K562 (cell line): ENCODE results near the gene PRPF38A. TPM values are rescaled to one million over a fixed set of nuclear protein-coding genes. Genes with fewer than 3 reads are reported as not detected.

Experiments
- FIP1L1 ChIP-seq: fragments of 200-400 bp; formaldehyde crosslinking; IDR thresholded peaks from 2 replicates; pipeline ENCODE4 v1.6.1; 2018; ENCODE audit warnings: mild to moderate bottlenecking, low read depth, low read length; ENCODE audit not compliant: poor library complexity, severe bottlenecking
- GATAD2B ChIP-seq: fragments of 450-650 bp; IDR thresholded peaks from 2 replicates; pipeline ENCODE4 v1.6.1; 2017; ENCODE audit warnings: mild to moderate bottlenecking, borderline replicate concordance
- MITF ChIP-seq: IDR thresholded peaks from 2 replicates; pipeline ENCODE4 v1.6.1; 2014; ENCODE audit warnings: antibody characterized with exemption
- MYBL2 ChIP-seq, 2 experiments: fragments of 450-650 bp in 1 of 2; sonication (generic) in 1 of 2; formaldehyde crosslinking in 1 of 2; IDR thresholded peaks; 2 replicates each; pipeline versions ENCODE4 v1.6.1 to v1.8.1; 2017 to 2022; ENCODE audit warnings: borderline replicate concordance in 1 of 2, inconsistent platforms in 1 of 2, low read depth in 1 of 2, mild to moderate bottlenecking in 1 of 2, missing genetic modification reagents in 1 of 2, moderate library complexity in 1 of 2
- POLR2AphosphoS2 ChIP-seq: IDR thresholded peaks from 2 replicates; pipeline ENCODE4 v1.6.1; 2012; ENCODE audit warnings: low read length, improper control_type of control experiment
- U2AF2 ChIP-seq: fragments of 200-400 bp; formaldehyde crosslinking; optimal IDR thresholded peaks from 2 replicates; pipeline ENCODE3; 2017; ENCODE audit warnings: low read depth, mild to moderate bottlenecking, low read length
- ZBTB40 ChIP-seq, 2 experiments: fragments of 450-650 bp in 1 of 2; sonication (generic) in 1 of 2; formaldehyde crosslinking in 1 of 2; IDR thresholded peaks; 2 replicates each; pipeline versions ENCODE4 v1.7.1 to v1.9.0; 2016 to 2022; ENCODE audit warnings: inconsistent platforms in 1 of 2, mild to moderate bottlenecking in 1 of 2, missing genetic modification reagents in 1 of 2
- ZFPM2 ChIP-seq: fragments of 250-450 bp; sonication (Bioruptor Pico); IDR thresholded peaks from 2 replicates; pipeline ENCODE4 v1.5.1; 2022; ENCODE audit warnings: mild to moderate bottlenecking
- ZNF76 ChIP-seq: fragments of 250-450 bp; sonication (Bioruptor Pico); IDR thresholded peaks from 2 replicates; pipeline ENCODE4 v1.4.0; 2020; ENCODE audit warnings: mild to moderate bottlenecking, moderate library complexity, borderline replicate concordance
- polyA plus RNA-seq, 8 experiments: library from polyadenylated mRNA; depleted of rRNA in 4 of 8; stranded (reverse) in 5 of 8; unstranded in 3 of 8; fragments of >200 nt; fragmentation: Nextera tagmentation in 2 of 8; fragmentation: Illumina TruSeq in 1 of 8; extraction: Ambion mirVana in 2 of 8; extraction: Trizol in 1 of 8; gene quantifications; 2 replicates each; pipeline versions ENCODE4 v1.2.1 to v1.2.3, GENCODE V29; 2011 to 2014; ENCODE audit warnings: inconsistent platforms in 1 of 8, missing spikeins in 1 of 8
- total RNA-seq, 7 experiments: library from RNA; depleted of rRNA in 6 of 7; stranded (reverse); fragments of >200 nt in 6 of 7; fragmentation: Illumina TruSeq in 2 of 7; extraction: Trizol in 2 of 7; gene quantifications; 2 replicates each; pipeline versions ENCODE4 v1.2.1 to v1.2.3, GENCODE V29; 2011 to 2021; ENCODE audit warnings: low replicate concordance in 1 of 7
- TF ChIP-seq, protein P1 (sequence below): fragments of 250-450 bp; sonication (Bioruptor Pico); IDR thresholded peaks from 2 replicates; pipeline ENCODE4 v1.4.0; 2020
- TF ChIP-seq, protein P2 (sequence below): sonication (generic); formaldehyde crosslinking; IDR thresholded peaks from 2 replicates; pipeline ENCODE4 v1.8.0; 2022; ENCODE audit warnings: mild to moderate bottlenecking, missing genetic modification reagents

Gene PRPF38A
- total and polyA plus RNA-seq, 9 of the 15 experiments (the other 6 are each of a cell fraction or from before 2014, with no cell fraction given) = 53.6 to 198 (median 89.2) TPM

GRCh38 chr1:52404975-52405338, 555 bp downstream of the PRPF38A start (continued):
- TF ChIP-seq ZBTB40 (IDR thresholded peaks at IDR 0.05) = no peak
- no peak for TF ChIP-seq ZBTB40 (CRISPR knock-in tag; IDR thresholded peaks at IDR 0.05)
- no peak for TF ChIP-seq U2AF2
- no peak for TF ChIP-seq ZFPM2 (CRISPR knock-in tag)
- no peak for TF ChIP-seq GATAD2B
- no peak for TF ChIP-seq MITF
- TF ChIP-seq, protein P1, sequence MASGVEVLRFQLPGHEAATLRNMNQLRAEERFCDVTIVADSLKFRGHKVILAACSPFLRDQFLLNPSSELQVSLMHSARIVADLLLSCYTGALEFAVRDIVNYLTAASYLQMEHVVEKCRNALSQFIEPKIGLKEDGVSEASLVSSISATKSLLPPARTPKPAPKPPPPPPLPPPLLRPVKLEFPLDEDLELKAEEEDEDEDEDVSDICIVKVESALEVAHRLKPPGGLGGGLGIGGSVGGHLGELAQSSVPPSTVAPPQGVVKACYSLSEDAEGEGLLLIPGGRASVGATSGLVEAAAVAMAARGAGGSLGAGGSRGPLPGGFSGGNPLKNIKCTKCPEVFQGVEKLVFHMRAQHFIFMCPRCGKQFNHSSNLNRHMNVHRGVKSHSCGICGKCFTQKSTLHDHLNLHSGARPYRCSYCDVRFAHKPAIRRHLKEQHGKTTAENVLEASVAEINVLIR = no peak
- TF ChIP-seq FIP1L1 = no peak
- no peak for TF ChIP-seq ZNF76 (CRISPR knock-in tag)
- no peak for TF ChIP-seq POLR2AphosphoS2
- TF ChIP-seq, protein P2, sequence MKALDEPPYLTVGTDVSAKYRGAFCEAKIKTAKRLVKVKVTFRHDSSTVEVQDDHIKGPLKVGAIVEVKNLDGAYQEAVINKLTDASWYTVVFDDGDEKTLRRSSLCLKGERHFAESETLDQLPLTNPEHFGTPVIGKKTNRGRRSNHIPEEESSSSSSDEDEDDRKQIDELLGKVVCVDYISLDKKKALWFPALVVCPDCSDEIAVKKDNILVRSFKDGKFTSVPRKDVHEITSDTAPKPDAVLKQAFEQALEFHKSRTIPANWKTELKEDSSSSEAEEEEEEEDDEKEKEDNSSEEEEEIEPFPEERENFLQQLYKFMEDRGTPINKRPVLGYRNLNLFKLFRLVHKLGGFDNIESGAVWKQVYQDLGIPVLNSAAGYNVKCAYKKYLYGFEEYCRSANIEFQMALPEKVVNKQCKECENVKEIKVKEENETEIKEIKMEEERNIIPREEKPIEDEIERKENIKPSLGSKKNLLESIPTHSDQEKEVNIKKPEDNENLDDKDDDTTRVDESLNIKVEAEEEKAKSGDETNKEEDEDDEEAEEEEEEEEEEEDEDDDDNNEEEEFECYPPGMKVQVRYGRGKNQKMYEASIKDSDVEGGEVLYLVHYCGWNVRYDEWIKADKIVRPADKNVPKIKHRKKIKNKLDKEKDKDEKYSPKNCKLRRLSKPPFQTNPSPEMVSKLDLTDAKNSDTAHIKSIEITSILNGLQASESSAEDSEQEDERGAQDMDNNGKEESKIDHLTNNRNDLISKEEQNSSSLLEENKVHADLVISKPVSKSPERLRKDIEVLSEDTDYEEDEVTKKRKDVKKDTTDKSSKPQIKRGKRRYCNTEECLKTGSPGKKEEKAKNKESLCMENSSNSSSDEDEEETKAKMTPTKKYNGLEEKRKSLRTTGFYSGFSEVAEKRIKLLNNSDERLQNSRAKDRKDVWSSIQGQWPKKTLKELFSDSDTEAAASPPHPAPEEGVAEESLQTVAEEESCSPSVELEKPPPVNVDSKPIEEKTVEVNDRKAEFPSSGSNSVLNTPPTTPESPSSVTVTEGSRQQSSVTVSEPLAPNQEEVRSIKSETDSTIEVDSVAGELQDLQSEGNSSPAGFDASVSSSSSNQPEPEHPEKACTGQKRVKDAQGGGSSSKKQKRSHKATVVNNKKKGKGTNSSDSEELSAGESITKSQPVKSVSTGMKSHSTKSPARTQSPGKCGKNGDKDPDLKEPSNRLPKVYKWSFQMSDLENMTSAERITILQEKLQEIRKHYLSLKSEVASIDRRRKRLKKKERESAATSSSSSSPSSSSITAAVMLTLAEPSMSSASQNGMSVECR = no peak
- TF ChIP-seq MYBL2 (IDR thresholded peaks at IDR 0.05; ENCODE audit: low read depth) = no peak
- no peak for TF ChIP-seq MYBL2 (CRISPR knock-in tag; IDR thresholded peaks at IDR 0.05; ENCODE audit: borderline replicate concordance)
